Stimulated activated CD8-positive, alpha-beta memory T cell treated with anti-CD3 and anti-CD28 coated beads, Interleukin-7, amount 100 ng/mL, for 24 hours (primary cell): Measurements from ENCODE around the gene GABPB2.
"Not testable (repeated sequence)": the region's sequence is repeated elsewhere in the genome, so short reads cannot be mapped to it uniquely, and the experiment has no call there.

Experiments
- DNase-seq: peaks from one replicate; pipeline ENCODE4 v3.0.0-alpha.2; 2020; ENCODE audit warnings: low read depth

The GABPB2 gene

GRCh38 chr1:151060007-151060656 lies 10.4 kb upstream of the GABPB2 start, which contains the start of gene MLLT11:
MLLT11 (plus strand) TSS chr1:151060397; CDS start chr1:151067225, 6,828 bp downstream.
- no peak for DNase-seq

- DNase-seq: no peak
These were observed 9.7 kb upstream of the GABPB2 start for GRCh38 chr1:151060657-151061421.

GRCh38 chr1:151061704-151062103 lies 8.9 kb upstream of the GABPB2 start:
- no peak for DNase-seq

- no peak for DNase-seq
These were observed 7.7 kb upstream of the GABPB2 start for GRCh38 chr1:151062741-151063371.

GRCh38 chr1:151065089-151065645 lies 5.4 kb upstream of the GABPB2 start:
- no peak for DNase-seq

DNA sequence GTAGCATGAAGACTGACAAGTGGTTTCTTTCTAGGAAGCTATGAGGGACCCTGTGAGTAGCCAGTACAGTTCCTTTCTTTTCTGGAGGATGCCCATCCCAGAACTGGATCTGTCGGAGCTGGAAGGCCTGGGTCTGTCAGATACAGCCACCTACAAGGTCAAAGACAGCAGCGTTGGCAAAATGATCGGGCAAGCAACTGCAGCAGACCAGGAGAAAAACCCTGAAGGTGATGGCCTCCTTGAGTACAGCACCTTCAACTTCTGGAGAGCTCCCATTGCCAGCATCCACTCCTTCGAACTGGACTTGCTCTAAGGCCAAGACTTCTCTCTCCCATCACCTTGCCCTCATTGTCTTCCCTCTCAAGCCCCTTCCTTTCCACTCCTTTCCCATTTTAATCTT lies 3.4 kb upstream of the GABPB2 start:
- no peak for DNase-seq

DNA sequence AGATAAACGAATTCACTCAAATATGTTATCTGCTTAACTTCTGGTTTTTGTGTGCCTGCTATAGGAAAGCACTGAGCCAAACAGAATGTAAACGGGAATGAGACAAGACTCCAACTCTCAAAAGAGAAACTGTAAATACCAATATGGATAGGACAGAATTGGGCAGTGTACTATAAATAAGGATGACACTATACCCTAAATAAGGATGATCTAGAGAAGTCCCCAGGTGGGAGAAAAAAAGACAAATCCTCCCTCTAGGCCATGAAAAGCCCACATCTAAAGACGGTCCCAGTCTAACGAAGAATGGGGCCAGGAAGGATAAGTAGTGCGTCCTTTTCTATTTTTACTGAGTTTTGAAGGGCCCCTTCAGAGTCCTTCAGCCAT lies 1.5 kb upstream of the GABPB2 start:
- DNase-seq: no peak

- no peak for DNase-seq
These were observed 1.7 kb downstream of the GABPB2 start for GRCh38 chr1:151072224-151072623.

DNA sequence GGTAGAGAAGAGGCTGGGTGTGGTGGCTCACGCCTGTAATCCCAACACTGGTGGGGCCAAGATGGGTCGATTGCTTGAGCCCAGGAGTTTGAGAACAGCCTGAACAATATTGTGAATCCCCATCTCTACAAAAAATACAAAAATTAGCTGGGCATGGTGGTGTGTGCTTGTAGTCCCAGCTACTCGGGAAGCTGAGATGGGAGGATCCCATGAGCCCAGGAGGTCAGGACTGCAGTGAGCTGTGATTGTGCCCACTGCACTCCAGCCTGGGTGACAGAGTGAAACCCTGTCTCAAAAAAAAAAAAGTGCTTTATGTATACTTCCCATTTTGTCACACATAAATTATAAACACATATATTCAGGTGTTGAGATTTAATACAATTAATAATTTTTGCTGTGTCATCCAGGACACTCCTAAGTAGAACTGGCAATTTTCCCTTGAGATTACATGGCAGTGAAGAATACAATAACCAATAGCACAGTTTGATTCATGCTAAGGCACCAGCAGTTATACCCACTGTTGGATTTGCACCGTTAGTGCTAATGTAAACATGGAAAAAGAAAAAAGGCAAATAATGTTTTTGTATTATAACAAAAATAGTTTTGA lies 15.5 kb downstream of the GABPB2 start:
- no peak for DNase-seq

- not testable (repeated sequence) for DNase-seq
These were observed 26.9 kb downstream of the GABPB2 start for GRCh38 chr1:151097426-151097825.

DNA sequence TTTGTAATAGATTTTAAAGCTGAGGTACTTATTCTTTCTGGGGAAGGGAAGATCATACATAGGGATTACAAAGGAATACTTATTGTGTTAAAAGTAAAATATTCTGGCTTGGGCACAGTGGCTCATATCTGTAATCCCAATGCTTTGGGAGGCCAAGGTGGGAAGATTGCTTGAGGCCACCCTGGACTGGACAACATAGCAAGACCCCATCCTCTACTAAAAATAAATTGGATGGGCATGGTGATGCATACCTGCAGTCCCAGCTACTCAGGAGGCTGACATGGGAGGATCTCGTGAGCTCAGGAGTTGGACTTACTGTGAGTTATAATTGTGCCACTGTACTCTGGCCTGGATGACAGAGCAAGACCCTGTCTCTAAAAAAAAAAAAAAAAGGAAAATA lies 27.6 kb downstream of the GABPB2 start:
- no peak for DNase-seq

DNA sequence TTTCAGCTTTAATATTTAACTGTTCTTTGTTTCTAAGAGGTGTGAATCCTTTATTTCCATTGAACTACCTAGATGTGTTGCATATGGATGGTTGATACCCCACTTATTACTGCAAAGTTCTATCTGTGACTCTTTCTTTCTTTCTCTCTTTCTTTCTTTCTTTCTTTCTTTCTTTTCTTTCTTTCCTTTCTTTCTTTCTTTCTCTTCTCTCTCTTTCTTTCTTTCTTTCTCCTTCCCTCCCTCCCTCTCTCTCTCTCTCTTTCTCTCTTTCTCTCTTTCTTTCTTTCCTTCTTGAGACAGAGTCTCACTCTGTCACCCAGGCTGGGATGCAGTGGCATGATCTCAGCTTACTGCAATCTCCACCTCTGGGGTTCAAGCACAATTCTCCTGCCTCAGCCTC lies 34.1 kb downstream of the GABPB2 start:
- DNase-seq: no peak

DNA sequence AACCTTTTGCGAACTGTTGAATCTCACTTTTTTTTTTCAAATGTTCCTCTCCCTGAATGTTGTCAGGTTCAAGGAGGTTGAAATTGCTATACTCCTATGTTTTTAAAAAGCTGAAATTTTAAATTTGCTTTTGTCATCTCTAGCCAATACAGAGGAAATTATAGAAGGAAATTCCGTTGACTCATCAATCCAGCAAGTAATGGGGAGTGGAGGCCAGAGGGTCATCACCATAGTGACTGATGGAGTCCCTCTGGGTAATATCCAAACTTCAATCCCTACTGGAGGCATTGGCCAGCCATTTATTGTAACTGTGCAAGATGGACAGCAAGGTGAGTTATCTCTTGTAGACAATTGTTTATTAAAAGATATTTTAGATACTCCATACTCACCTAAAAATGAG lies 36.3 kb downstream of the GABPB2 start:
- DNase-seq: no peak

GRCh38 chr1:151108331-151108730 lies 37.8 kb downstream of the GABPB2 start:
- DNase-seq: no peak

DNA sequence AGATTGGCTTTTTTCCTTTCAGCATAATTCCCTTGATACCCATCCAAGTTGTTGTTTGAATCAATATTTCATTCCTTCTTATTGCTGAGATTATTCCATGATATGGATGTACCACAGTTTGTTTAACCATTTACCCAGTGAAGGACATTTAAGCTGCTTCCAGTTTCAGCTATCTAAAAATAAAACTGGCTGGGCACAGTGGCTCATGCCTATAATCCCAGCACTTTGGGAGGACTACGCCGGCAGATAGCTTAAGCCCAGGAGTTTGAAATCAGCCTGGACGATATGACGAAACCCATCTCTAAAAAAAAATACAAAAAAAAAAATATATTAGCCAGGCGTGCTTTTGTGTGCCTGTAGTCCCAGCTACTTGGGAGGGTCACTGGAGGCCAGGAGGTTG lies 43.3 kb downstream of the GABPB2 start:
- DNase-seq: no peak

- DNase-seq: no peak
These were observed 54.3 kb downstream of the GABPB2 start for GRCh38 chr1:151124763-151125403.

GRCh38 chr1:151128800-151129199 lies 58.2 kb downstream of the GABPB2 start:
- DNase-seq: no peak

- peak; percentile 55 for DNase-seq
These were observed 60.5 kb downstream of the GABPB2 start for GRCh38 chr1:151130987-151131586.

- DNase-seq: no peak
These were observed 61.3 kb downstream of the GABPB2 start for GRCh38 chr1:151131701-151132334.

DNA sequence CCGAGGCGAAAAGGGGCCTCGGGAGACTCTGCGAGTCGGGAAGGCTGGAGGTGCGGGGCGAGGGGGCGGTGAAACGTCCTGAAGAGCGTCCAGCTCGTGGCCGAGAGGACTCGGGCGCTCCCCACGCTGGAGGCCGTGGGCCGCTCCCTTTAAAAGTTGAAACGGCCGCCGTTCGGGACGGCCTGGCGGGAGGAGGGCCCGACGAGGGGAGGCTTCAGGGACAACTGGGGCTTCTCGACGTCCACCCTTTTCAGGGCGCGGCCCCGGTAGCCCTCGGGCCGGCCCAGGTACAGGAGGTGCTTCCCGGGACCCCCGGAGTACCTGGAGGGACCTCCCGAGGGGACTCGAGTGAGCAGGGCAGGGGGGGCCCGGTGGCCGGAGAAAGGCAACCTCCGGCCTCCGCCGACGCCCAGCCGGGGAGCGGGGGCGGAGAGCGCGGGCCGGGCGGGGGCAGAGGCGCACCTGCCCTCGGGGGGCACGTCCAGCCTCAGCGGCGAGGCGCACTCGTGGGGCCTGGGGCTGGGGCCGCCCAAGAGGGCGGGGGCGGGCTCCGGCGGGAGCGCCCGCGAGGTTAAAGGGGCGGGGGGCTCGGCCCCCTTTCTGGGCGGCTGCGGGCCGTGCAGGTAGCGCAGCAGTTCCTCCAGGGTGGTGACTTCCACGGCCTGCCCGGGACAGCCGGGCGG lies 61.9 kb downstream of the GABPB2 start:
- DNase-seq: no peak
